ENCODE data around the gene DENND6B.
"Not testable (repeated sequence)": the region's sequence is repeated elsewhere in the genome, so short reads cannot be mapped to it uniquely, and the experiment has no call there.

DENND6B gene

GRCh38 chr22:50338042-50338573, 11.3 kb upstream of the DENND6B start:
- no peak for DNase-seq

GRCh38 chr22:50337262-50338041, 10.6 kb upstream of the DENND6B start:
- no peak for DNase-seq

DNA sequence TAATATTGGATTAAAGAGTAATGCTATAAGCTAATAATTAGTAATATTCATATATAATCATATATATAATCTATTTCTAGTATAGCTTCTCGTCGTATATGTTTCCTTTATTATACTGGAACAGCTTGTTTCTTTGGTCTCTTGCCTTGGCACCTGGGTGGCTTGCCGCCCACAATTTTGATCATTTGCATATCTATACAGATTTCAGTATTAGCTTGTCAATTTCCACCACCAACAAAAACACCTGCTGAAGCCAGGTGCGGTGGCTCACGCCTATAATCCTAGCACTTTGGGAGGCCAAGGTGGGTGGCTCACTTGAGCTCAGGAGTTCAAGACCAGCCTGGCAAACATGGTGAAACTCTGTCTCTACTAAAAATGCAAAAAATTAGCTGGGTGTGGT, 7.6 kb upstream of the DENND6B start:
- not testable (repeated sequence) for DNase-seq

GRCh38 chr22:50329236-50329635, 2.4 kb upstream of the DENND6B start:
- DNase-seq: no peak

- DNase-seq: no peak
These were observed 853 bp upstream of the DENND6B start for GRCh38 chr22:50327711-50328019.

- DNase-seq: no peak
These were observed 422 bp downstream of the DENND6B start for GRCh38 chr22:50326225-50326955.

DNA sequence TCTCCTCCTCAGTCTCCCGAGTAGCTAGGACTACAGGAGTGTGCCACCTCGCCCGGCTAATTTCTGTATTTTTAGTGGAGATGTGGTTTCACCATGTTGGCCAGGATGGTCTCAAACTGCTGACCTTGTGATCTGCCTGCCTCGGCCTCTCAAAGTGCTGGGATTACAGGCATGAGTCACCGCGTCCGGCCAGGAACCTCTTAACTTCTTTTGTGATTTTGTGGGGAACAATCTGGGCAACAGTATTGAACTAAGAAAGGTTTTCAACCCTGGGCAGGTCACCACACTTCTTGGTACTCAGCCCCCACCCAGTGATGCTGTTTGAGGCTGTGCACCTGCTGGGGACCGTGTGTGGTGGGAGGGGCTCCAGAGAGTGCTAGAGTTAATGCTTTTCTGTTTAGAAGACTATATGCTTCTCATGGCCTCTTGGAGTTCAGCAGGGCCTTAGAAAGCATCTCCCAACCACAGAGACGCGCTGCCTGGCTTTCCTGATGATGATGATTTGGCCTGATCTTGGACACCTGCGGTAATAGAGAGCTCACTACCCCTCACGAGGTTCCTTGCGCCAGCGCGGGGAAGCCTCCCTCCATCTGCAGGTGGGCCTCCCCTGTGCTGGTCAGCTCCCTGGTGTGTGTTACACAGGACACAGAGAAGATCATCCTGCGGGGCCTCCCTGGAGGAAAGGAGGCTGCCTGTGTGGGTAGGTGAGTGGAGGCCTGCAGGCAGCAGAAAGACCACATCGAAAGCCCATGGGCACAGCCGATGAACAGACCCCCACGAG, 1.2 kb downstream of the DENND6B start:
- DNase-seq: no peak

DNA sequence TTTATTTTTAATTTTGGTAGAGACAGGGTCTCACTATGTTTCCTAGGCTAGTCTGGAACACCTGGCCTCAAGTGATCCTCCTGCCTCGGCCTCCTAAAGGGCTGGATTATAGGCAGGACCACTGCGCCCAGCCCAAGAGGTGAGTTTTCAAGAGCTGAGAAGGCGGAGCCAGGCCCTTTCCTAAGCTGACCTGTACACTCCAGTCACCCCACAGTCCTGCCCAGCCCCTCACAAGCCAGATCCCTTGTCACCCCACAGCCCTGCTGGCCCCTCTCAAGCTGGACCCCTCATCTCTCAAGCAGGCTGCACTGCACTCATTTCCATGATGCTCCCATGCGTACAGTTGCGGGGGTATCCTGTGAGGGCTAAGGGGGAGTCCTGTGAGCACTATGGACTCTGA, 2.9 kb downstream of the DENND6B start:
- no peak for DNase-seq

DNA sequence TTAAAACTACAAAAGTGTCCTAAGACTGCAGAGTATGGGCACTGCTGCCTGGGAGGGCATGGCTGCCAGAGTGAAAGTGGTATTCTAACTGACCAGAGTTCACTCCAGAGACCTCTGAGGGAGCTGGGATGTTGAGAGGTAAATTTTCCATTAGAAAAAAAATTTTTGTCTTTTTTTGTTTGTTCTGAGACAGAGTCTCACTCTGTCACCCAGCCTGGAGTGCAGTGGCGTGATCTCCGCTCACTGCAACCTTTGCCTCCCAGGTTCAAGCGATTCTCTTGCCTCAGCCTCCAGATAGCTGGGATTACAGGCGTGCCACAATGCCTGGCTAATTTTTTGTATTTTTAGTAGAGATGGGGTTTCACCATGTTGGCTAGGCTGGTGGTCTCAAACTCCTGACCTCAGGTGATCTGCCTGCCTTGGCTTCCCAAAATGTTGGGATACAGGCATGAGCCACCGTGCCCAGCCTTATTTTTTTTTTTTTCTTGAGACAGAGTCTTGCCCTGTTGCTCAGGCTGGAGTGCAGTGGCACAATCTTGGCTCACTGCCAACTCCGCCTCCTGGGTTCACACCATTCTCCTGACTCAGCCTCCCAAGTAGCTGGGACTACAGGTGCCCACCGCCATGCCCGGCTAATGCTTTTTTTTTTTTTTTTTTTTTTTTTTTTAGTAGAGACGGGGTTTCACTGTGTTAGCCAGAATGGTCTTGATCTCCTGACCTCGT, 4.3 kb downstream of the DENND6B start:
- DNase-seq: not testable (repeated sequence)

DNA sequence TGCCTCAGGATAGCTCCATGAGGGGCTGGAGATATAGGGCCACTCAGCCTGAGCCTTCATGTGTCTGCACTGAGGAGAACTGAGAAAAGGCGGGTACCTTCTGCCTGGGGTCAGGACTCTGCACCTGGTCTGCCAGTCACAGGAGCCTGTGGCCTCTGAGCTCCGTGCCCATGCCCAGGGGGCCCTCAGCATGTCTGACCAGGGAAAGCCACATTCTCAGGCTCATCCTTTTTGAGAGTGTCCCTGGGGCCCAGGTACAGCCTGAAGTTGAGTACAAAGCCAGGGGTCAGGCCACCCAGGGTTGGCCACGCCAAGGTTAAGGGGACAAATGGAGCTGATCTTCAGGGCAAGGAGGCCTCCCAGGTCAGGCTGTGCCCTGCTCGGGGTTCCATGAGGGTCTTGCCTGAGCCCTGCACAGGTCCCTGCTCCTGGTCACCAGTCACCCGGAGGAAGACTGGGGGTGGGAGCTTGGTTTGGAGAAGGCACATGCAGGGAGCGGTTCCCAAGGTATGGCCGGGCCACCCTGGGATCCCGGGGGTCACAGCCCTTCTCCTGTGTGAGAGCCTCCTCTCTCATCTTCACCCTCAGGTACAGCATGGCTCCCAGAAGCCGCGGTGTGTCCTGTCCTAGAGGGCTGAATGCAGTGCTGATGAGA, 6.0 kb downstream of the DENND6B start:
- no peak for DNase-seq

DNA sequence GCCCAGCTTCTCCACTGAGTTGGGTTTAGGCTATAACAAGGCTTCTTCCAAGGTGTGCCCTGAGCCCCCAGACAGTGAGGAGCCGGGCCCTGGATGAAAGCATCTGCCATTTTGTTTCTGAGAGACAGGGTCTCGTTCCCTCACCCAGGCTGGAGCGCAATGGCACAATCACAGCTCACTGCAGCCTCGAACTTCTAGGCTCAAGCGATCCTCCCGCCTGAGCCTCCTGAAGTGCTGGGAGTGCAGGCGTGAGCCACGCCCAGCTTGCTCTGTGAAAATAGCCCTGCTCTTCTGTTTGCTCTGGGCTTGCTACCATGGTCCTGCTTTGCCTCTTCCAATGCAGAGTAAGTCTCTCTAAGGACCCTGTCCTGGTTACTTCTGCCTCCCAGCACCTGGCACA, 6.7 kb downstream of the DENND6B start:
- DNase-seq: no peak

DNA sequence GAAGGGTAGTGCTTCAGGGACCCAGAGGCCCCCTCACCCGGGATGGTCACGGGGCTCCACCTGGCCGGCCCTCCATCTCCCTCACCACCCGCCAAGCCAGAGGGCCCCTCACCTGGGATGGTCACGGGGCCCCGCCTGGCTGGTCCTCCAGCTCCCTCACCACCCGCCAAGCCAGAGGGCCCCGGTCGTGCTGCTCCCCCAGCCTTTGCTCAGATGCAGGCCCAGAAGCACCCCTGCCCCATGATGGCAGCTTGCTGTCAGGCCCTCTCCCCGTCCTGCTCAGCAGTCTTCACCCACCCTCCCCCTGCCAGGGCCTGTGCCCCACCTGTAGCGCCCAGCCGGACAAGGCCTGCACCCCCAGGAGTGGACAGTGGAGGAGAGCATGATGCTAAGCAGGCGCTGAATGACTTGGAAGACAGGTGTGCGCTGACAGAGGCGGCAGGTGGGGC, 7.3 kb downstream of the DENND6B start:
- no peak for DNase-seq

GRCh38 chr22:50318698-50319411, 8.0 kb downstream of the DENND6B start:
- no peak for DNase-seq

- DNase-seq: no peak
These were observed 8.5 kb downstream of the DENND6B start for GRCh38 chr22:50318356-50318697.

DNA sequence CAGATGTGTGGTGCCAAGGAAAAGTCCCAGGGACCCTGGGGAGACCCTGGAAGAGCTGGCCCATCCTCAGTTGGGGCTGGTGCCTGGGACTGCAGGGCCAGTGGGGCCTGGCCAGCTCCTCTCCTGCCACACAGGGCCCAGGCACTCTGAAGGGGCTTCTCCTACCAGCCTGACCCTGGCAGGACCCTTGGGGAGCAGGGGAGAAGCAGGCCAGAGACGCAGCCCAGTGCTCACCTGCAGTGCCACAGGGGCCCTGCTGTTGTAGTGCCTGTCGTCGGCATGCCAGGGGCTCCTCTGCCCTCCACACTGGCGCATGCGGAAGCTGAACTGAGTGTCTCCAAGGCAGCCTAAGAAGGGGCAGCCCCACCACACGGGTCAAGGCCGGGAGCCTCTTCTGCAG, 9.1 kb downstream of the DENND6B start:
- DNase-seq: no peak

GRCh38 chr22:50317178-50317577, 9.6 kb downstream of the DENND6B start:
- DNase-seq: no peak

DNA sequence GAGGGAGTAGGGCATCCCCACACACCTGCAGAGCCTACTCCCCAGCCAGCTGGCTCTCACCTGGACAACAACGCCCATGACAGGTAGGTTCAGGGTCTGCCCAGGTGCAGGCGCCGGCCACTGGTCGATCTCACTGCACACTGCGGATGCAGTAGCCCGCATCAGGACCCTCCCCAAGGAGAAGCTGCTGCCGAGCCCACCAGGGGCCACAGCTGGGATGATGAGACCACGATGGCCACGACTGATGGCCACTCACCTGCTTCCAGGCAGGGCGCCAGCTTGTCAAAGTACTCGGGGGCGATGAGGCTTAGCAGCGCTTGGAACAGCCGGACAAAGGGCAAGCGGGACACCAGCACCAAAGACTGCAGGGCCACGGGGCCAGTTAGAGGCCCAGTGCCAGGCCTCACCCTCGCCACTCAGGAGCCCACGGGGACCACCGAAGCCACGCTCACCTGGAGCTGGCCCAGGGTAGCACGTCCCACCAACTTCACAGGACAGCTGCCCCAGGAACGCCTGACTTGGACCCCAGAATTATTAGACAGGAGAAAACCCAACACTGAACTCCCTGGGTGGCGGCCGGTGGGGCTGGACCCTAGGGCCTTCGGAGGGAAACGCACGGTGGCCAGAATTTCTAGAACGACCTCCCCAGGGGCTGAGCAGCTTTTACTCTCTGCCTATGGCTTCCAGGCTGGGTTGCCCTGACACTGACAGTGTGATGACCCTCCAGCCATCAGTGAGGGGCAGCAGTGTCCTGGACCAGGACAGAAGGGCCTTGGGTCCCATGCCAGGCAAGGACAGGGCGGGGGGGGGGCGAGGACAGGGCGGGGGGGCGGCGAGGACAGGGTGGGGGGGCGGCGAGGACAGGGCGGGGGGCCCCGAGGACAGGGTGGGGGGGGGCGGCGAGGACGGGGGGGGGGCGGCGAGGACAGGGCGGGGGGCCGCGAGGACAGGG, 10.4 kb downstream of the DENND6B start:
- no peak for DNase-seq

GRCh38 chr22:50315289-50316113, 11.3 kb downstream of the DENND6B start:
- DNase-seq: no peak

- DNase-seq: peak; percentile 43
These were observed 12.1 kb downstream of the DENND6B start for GRCh38 chr22:50314455-50315288.
